ENCODE results near the gene MRPS26. TPM values are rescaled to one million over a fixed set of nuclear protein-coding genes. Genes with fewer than 3 reads are reported as not detected.
A peak's percentile ranks its signal among the peaks of the same experiment; 100 is the strongest.

The MRPS26 gene
- total and polyA plus RNA-seq, 2 of the 13 experiments (the other 11 are each of a cell fraction or from before 2014, with no cell fraction given), result 89.8 to 187 TPM

DNA sequence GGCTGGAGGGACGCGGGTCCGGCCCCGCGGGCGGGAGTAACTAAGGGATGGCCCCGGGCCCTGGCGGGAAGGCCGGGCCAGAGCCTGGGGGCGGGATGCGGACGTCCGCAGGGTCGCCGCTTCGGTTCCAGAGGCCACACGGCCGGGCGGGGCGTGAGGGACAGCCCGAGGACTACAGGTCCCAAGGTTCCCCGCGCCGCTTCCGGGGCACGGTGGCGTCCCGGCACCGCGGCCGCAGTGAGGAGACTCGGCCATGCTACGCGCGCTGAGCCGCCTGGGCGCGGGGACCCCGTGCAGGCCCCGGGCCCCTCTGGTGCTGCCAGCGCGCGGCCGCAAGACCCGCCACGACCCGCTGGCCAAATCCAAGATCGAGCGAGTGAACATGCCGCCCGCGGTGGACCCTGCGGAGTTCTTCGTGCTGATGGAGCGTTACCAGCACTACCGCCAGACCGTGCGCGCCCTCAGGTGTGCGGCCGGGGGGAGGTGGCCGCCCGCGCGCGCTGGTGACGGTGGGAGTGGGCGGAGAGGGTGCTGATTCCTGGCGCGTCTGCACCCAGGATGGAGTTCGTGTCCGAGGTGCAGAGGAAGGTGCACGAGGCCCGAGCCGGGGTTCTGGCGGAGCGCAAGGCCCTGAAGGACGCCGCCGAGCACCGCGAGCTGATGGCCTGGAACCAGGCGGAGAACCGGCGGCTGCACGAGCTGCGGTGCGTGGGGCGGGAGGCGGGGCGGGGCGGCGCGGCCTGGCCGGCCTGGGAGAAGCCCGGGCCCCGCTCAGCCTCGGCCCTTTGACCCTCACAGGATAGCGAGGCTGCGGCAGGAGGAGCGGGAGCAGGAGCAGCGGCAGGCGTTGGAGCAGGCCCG lies at the start of gene MRPS26 (continued):
- TF ChIP-seq FOXP1 (IDR thresholded peaks at IDR 0.05), result no peak
- TF ChIP-seq FOXP1 (CRISPR knock-in tag; IDR thresholded peaks at IDR 0.05), result 0 out of 2 replicates have a peak, but pooled peaks have one; percentile 13
- peak; percentile 90 for TF ChIP-seq HDAC1 (CRISPR knock-in tag; IDR thresholded peaks at IDR 0.05)
- TF ChIP-seq DR1 (CRISPR knock-in tag; IDR thresholded peaks at IDR 0.05), result no peak; the same call in 1 of the 2 replicates
- peak; percentile 12; the same call in 1 of the 2 replicates for TF ChIP-seq MEF2D (CRISPR knock-in tag; IDR thresholded peaks at IDR 0.05)
- TF ChIP-seq, protein P1, sequence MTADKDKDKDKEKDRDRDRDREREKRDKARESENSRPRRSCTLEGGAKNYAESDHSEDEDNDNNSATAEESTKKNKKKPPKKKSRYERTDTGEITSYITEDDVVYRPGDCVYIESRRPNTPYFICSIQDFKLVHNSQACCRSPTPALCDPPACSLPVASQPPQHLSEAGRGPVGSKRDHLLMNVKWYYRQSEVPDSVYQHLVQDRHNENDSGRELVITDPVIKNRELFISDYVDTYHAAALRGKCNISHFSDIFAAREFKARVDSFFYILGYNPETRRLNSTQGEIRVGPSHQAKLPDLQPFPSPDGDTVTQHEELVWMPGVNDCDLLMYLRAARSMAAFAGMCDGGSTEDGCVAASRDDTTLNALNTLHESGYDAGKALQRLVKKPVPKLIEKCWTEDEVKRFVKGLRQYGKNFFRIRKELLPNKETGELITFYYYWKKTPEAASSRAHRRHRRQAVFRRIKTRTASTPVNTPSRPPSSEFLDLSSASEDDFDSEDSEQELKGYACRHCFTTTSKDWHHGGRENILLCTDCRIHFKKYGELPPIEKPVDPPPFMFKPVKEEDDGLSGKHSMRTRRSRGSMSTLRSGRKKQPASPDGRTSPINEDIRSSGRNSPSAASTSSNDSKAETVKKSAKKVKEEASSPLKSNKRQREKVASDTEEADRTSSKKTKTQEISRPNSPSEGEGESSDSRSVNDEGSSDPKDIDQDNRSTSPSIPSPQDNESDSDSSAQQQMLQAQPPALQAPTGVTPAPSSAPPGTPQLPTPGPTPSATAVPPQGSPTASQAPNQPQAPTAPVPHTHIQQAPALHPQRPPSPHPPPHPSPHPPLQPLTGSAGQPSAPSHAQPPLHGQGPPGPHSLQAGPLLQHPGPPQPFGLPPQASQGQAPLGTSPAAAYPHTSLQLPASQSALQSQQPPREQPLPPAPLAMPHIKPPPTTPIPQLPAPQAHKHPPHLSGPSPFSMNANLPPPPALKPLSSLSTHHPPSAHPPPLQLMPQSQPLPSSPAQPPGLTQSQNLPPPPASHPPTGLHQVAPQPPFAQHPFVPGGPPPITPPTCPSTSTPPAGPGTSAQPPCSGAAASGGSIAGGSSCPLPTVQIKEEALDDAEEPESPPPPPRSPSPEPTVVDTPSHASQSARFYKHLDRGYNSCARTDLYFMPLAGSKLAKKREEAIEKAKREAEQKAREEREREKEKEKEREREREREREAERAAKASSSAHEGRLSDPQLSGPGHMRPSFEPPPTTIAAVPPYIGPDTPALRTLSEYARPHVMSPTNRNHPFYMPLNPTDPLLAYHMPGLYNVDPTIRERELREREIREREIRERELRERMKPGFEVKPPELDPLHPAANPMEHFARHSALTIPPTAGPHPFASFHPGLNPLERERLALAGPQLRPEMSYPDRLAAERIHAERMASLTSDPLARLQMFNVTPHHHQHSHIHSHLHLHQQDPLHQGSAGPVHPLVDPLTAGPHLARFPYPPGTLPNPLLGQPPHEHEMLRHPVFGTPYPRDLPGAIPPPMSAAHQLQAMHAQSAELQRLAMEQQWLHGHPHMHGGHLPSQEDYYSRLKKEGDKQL (CRISPR knock-in tag; IDR thresholded peaks at IDR 0.05; ENCODE audit: low read depth), result peak; percentile 18; the same call in 1 of the 2 replicates
- TF ChIP-seq KLF9 (CRISPR knock-in tag; IDR thresholded peaks at IDR 0.05; ENCODE audit: low read depth), result 0 out of 2 replicates have a peak, but pooled peaks have one; percentile 74
- 0 out of 2 replicates have a peak, but pooled peaks have one; percentile 26 for TF ChIP-seq ZFP36L2 (CRISPR knock-in tag; IDR thresholded peaks at IDR 0.05)
- TF ChIP-seq U2AF2 (IDR thresholded peaks at IDR 0.05; ENCODE audit: low read depth, low read length), result peak; percentile 59; the same call in 1 of the 2 replicates
- TF ChIP-seq, protein P2, sequence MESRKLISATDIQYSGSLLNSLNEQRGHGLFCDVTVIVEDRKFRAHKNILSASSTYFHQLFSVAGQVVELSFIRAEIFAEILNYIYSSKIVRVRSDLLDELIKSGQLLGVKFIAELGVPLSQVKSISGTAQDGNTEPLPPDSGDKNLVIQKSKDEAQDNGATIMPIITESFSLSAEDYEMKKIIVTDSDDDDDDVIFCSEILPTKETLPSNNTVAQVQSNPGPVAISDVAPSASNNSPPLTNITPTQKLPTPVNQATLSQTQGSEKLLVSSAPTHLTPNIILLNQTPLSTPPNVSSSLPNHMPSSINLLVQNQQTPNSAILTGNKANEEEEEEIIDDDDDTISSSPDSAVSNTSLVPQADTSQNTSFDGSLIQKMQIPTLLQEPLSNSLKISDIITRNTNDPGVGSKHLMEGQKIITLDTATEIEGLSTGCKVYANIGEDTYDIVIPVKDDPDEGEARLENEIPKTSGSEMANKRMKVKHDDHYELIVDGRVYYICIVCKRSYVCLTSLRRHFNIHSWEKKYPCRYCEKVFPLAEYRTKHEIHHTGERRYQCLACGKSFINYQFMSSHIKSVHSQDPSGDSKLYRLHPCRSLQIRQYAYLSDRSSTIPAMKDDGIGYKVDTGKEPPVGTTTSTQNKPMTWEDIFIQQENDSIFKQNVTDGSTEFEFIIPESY (CRISPR knock-in tag; IDR thresholded peaks at IDR 0.05), result no peak
- TF ChIP-seq ZNF644 (CRISPR knock-in tag; IDR thresholded peaks at IDR 0.05; ENCODE audit: low read depth), result no peak
- TF ChIP-seq ZNF781 (CRISPR knock-in tag; IDR thresholded peaks at IDR 0.05; ENCODE audit: borderline replicate concordance, not compliant biosample characterization), result peak; percentile 20
- TF ChIP-seq RNF2 (conservative IDR thresholded peaks at IDR 0.05; ENCODE audit: low read depth), result peak; percentile 58; the same call in 1 of the 2 replicates
- no peak; the same call in 1 of the 2 replicates for TF ChIP-seq NFKBIZ (CRISPR knock-in tag; IDR thresholded peaks at IDR 0.05)
- peak; percentile 86 for TF ChIP-seq PHF20 (CRISPR knock-in tag; IDR thresholded peaks at IDR 0.05)
- peak; percentile 99 for TF ChIP-seq RBFOX2 (IDR thresholded peaks at IDR 0.05; ENCODE audit: low read depth, low read length)
- TF ChIP-seq FOXO1 (CRISPR knock-in tag; IDR thresholded peaks at IDR 0.05), result peak; percentile 52
- TF ChIP-seq ZNF615 (CRISPR knock-in tag; IDR thresholded peaks at IDR 0.05; ENCODE audit: borderline replicate concordance), result no peak; the same call in 1 of the 2 replicates
- TF ChIP-seq, protein P3, sequence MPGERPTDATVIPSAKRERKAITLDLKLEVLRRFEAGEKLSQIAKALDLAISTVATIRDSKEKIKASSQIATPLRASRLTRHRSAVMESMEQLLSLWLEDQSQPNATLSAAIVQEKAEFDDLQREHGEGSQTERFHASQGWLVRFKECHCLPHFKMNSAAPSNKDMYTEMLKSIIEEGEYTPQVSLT (CRISPR knock-in tag; IDR thresholded peaks at IDR 0.05; ENCODE audit: borderline replicate concordance, low read depth), result no peak
- peak; percentile 97 for TF ChIP-seq ARHGAP35 (CRISPR knock-in tag; IDR thresholded peaks at IDR 0.05; ENCODE audit: borderline replicate concordance)
- TF ChIP-seq ETV6 (CRISPR knock-in tag; conservative IDR thresholded peaks at IDR 0.05), result peak; percentile 96
- TF ChIP-seq ZNF430 (CRISPR knock-in tag; IDR thresholded peaks at IDR 0.05), result peak; percentile 98
- TF ChIP-seq MYC (CRISPR knock-in tag; IDR thresholded peaks at IDR 0.05; ENCODE audit: borderline replicate concordance), result peak; percentile 97
- peak; percentile 45; the same call in 1 of the 2 replicates for TF ChIP-seq BCL6 (CRISPR knock-in tag; IDR thresholded peaks at IDR 0.05)
